HTERT RPE-1 (cell line): ENCODE results near the gene CCR9.

Experiments used
- in situ Hi-C: fragments of 300-500 bp; cut with MboI; formaldehyde crosslinking; loops from 4 replicates; pipeline ENCODE4 v1.14.3; 2020; ENCODE audit warnings: low sequenced_read_pairs

Gene CCR9

DNA sequence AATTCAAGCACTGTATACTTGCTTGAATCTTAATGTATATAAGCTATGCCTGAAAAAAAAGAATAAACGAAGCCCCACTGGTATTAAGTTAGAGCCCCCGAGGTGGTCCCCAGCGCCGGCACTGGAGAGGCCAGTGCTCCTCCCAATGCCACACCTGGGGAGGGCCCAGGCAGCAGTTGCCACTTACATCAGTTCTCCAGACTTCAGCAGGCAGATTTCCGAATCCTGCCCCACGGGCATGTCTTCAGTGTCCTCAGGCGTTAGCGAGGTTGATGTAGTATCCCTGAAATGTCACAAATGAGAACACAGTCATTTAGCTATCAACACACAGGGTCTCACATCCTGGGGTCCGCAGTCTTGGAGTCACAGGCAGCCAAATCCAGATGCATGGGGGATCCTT lies 49.9 kb downstream of the CCR9 start:
- in situ Hi-C loops, result no loop called here

- in situ Hi-C loops, result no loop called here
These were observed 51.1 kb downstream of the CCR9 start for GRCh38 chr3:45937206-45938042.

DNA sequence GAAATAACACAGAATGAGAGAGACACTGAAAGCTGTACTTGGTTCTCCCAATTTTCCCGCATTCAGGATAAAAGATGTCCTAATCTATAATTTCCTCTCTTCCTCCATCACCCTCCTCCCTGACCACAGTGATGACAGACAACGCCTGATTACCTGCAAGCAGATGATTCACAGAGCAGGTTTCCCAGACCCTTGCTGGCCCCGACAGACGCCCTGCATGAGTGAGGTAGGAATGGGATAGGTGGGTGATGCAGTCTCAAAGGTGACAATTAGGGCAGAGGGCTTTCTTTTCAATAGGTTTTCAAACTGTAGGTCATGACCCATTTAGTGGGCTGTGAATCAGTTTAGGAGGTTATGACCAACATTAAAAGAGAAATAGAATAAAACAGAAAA lies 51.7 kb downstream of the CCR9 start:
- in situ Hi-C loops, result no loop called here

- in situ Hi-C loops, result no loop called here
These were observed 52.5 kb downstream of the CCR9 start for GRCh38 chr3:45938864-45939263.

GRCh38 chr3:45939341-45939771 lies 53.0 kb downstream of the CCR9 start:
- in situ Hi-C loops, result no loop called here

- in situ Hi-C loops, result no loop called here
These were observed 53.8 kb downstream of the CCR9 start for GRCh38 chr3:45940004-45940780.

DNA sequence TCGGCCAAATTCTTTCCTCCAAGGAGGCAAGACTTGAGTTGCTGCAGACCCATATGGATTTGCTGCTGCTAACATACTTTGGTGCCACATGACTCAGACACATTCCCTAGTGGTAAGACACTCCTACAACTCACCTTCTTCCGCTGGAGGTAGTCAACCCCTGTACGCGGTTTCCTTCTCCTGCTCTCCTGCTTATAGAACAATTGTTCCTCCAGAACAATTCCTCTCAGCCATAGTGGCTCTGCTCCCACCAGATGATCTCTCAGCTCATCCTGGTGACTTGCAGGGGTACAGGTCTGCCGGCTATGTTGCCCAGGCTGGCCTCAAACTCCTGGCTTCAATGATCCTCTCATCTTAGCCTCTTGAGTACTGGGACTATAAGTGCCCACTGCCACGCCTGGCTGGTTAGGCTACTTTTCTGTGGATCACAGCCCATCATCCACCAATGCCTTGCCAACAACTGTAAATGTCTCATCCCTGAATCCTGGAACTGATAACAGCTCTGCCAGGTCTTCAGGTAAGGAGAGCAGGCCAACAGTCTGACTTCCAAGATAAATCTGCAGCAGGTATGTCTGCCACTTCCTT lies 54.5 kb downstream of the CCR9 start:
- in situ Hi-C loops, result no loop called here

GRCh38 chr3:45942051-45942825 lies 55.9 kb downstream of the CCR9 start:
- in situ Hi-C loops, result no loop called here

DNA sequence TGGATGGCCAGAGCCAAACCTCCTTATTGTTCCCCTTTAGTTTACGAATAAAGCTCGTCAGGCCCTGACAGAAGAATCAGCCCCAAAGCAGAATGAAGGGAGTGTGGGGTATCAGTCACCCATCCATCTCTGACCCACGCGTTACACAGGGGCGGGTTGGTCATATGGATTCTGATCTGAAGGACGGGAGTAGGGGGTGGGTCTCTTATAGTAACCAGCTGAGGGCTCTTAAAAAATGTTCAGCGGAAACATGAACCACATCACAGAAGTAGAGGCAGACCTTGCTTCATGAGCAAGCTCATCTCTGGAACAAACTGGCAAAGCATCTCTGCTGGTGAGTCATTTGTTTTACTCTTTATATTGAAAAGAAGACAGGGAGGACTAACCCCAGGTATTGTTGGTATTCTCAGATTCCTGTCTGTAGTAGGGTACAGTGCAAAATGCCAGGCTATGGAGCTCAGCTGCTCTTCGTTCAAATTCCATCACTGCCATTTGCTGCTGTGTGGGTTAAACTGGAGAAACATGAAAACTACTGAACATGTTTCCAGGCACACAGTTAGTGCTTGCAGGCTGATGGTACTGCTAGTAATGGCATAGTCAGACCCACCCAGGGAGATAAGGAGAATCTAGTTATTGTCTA lies 57.0 kb downstream of the CCR9 start, which contains the start of gene CXCR6:
Gene CXCR6 (plus strand): TSS at position 258 of the 640 bp plus-strand sequence. CDS start 3,018 bp downstream, outside the sequence.
- in situ Hi-C loops, result no loop called here

DNA sequence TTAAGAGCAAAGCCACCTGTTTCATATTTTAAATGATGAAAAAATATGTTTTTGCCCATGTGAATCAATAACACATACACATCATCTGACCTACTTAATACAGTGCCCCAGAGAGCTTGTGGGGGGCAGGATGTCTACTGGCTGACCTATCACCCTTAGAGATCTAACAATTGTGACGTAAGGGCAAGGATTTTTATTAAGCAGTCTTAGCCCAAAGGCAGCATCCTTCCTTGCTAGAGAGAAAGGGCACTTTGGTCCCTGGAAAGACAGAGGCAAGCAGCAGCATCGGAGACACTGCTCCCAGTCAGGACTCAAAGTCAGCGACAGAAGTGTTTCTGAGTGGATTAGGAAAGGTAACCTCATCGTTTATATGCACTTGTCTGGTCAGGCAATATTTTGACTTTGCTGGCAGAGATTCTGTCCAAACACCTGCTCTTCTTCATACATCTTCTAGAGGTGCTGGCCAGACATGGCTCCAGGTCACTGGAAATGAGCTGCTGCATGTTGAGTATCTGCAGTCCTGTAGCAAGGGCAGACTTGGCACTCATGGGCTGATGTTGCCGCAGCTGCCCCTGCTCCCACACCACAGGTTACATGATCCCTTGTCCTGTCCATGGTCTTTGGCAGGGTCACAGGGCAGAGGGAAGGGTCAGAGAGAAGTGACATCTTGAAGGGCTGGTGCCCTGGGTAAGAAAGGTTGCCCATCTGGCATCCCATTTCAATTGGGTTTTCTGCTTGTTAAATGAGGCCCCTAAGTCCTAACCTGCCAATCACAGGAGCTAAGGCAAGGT lies 58.7 kb downstream of the CCR9 start:
- in situ Hi-C loops, result no loop called here

DNA sequence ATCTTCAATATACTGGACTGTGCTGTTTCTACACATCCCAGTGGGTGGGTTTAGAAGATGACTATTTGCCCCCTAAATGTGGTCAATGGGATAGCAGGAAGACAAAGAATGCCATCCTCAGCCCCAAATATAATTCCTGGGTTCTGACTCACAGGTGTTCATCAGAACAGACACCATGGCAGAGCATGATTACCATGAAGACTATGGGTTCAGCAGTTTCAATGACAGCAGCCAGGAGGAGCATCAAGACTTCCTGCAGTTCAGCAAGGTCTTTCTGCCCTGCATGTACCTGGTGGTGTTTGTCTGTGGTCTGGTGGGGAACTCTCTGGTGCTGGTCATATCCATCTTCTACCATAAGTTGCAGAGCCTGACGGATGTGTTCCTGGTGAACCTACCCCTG lies 60.0 kb downstream of the CCR9 start:
- in situ Hi-C loops, result no loop called here

- in situ Hi-C loops, result no loop called here
These were observed 60.5 kb downstream of the CCR9 start for GRCh38 chr3:45946875-45947274.

- in situ Hi-C loops, result no loop called here
These were observed 61.0 kb downstream of the CCR9 start for GRCh38 chr3:45947361-45947760.

GRCh38 chr3:45948311-45948781 lies 62.0 kb downstream of the CCR9 start:
- in situ Hi-C loops, result no loop called here

DNA sequence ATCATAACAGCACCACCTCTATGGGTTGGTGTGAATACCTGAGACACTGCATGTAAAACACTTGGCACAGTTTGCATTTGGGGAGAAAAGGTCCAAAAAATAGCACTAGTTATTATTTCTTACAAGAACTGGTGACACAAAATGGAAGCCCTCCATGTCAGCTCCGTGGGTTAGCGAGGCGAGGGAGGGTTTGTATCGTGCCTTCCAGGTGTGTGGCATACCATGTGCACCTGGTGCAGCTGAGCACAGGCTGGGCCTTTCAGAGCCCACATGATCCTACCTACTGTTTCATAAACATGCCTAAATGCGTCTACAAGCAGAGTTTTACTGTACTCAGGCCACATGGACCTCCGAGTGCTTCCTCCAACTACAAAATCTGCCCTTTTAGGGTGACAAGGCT lies 62.5 kb downstream of the CCR9 start:
- in situ Hi-C loops, result no loop called here

DNA sequence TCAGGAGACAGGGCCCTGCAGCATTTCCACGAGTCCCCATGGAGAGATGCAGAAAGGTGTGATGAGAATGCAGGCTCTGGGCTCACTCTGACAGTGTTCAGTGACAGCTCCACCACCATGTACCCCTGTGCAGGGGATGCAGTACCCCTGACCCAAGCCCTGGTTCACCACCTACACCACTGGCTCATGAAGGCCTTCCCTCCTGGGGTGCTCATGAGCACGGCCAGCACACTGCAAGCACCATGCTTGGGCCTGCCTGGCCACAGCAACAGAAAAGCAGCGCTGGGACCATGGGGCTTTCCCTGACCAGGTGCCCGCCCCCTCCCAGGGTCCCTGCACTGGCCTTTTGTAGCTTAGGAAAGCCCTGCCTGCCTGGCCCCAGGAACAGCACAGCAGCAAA lies 63.1 kb downstream of the CCR9 start:
- in situ Hi-C loops, result no loop called here

DNA sequence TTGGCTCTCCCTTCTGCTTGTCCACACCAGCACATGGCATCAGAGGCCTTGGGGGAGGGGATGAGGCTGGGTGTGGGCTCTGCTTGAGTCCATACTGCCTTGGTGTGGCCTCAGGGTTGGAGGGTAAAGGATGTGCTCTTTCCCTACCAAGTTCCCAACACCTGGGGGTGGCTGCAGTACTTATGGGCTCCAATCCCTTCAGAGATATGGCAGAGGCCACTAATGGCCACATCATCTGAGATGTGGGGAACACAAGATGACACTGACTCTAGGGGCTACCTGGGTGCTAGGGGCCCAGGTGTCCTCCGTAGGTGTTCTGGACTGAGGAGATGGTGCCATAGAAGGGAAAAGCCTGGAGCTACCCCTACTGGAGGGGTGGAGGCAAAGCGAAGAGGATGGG lies 63.8 kb downstream of the CCR9 start:
- in situ Hi-C loops, result no loop called here

DNA sequence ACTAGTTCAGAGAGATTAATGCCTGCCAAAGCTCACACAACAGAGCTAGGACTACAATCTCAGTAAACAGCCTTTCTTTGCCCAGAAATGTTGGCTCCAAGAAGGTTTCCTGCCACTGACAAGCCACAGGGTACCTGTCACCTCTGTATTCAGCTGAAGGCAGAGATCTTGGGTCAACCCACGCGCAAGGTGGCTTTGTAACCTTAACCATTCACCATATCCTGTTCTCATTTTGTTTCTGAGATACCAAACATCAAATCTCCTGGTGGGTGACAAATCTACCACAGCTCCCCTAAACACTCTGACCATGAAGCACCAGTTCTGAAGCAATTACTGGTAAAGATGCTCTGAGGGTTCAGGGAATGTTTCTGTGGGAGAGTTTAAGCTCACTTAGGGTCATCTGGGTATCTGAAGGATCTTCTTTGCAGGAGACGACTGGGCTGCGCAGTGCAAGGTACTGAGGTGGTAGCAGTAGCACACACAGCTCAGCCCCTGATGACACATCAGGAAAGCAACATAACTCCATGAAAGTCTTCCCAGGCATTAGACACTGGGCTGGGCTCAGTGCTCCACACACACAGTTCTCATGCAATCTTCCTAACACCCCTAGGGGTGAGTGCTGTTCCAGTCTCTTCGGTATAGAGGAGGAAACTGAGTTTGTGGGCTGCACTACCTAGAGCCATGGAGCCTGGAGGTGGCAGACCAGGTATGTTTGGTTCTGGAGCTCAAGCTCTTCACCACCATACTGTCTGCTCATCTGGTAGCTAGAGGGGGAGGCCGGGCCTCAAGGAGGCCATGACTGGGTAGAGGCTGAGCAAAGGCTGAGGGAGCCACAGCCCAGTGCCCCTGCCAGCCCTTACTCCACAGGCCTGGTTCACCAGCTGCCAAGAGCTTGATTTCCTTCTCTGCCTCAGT lies 64.6 kb downstream of the CCR9 start:
- in situ Hi-C loops, result no loop called here
